SHP77 treated with DMSO at 0.1 percent for 48 hours (cell line): ENCODE measurements around the gene MBNL1.

Source experiments
- DNase-seq: peaks from one replicate; lab custom pipeline; 2025; lab: John Stamatoyannopoulos, UW

The MBNL1 gene

GRCh38 chr3:152491922-152492321 lies 223.2 kb downstream of the MBNL1 start:
- DNase-seq, result no peak

GRCh38 chr3:152496286-152496685 lies 227.6 kb downstream of the MBNL1 start:
- DNase-seq, result no peak

- DNase-seq, result no peak
Observed at GRCh38 chr3:152496716-152497115, 228.0 kb downstream of the MBNL1 start.

GRCh38 chr3:152497457-152497856 lies 228.7 kb downstream of the MBNL1 start:
- no peak for DNase-seq

GRCh38 chr3:152497890-152498289 lies 229.2 kb downstream of the MBNL1 start:
- no peak for DNase-seq

- no peak for DNase-seq
Observed at GRCh38 chr3:152499791-152500385, 231.2 kb downstream of the MBNL1 start.

GRCh38 chr3:152505926-152506325 lies 237.2 kb downstream of the MBNL1 start:
- DNase-seq, result no peak

- no peak for DNase-seq
Observed at GRCh38 chr3:152508705-152509104, 240.0 kb downstream of the MBNL1 start.

GRCh38 chr3:152511904-152512303 lies 243.2 kb downstream of the MBNL1 start:
- DNase-seq, result no peak

- DNase-seq, result no peak
Observed at GRCh38 chr3:152513301-152513960, 244.7 kb downstream of the MBNL1 start.
